ENCODE measurements around the gene IL9R. TPM values are rescaled to one million over a fixed set of nuclear protein-coding genes. Genes with fewer than 3 reads are reported as not detected.

Gene IL9R
- total and polyA plus RNA-seq, 9 of the 15 experiments (the other 6 are each of a cell fraction or from before 2014, with no cell fraction given): 0.58 to 2.7 (median 1.6) TPM

GRCh38 chrX:155967653-155968325 is 29.7 kb upstream of the IL9R start:
- H3K4me1 ChIP-seq (replicated peaks in 1 of 2; ENCODE audit: control insufficient read depth in 2 of 2, insufficient read depth in 2 of 2, low read length in 2 of 2): no peaks in the 10 kb centered on the region; a peak in 1 of 5 replicates
- H3K9me1 ChIP-seq (ENCODE audit: control insufficient read depth, insufficient read depth, low read length): no peaks in the 10 kb centered on the region
- no peaks in the 10 kb centered on the region for H3K79me2 ChIP-seq (ENCODE audit: control insufficient read depth, insufficient read depth, low read length)
- no peak overlapping the region for H3K4me3 ChIP-seq
- no peaks in the 10 kb centered on the region for H3K27me3 ChIP-seq (ENCODE audit: control insufficient read depth in 2 of 2, insufficient read depth in 2 of 2, low read length in 2 of 2)
- ATAC-seq (no peak), DNase-seq (ENCODE audit: extremely low read depth in 1 of 4, low spot score in 3 of 4) (no peak), FAIRE-seq (no peak)
- no peaks in the 10 kb centered on the region for H3K36me3 ChIP-seq (ENCODE audit: control insufficient read depth, insufficient read depth, low read length)
- H4K20me1 ChIP-seq (replicated peaks; ENCODE audit: control insufficient read depth, insufficient read depth, low read length): no peaks in the 10 kb centered on the region
- ChIA-PET CTCF (ENCODE audit: low intra/inter-chr PET ratio) (no interaction called here), POLR2A (no interaction called here)
- H3K4me2 ChIP-seq (ENCODE audit: insufficient read depth, low read length): no peak overlapping the region
- no peak overlapping the region for H3K9ac ChIP-seq (ENCODE audit: insufficient read depth in 1 of 2, low read depth in 2 of 2, low read length in 2 of 2)
- intact Hi-C loops (cut with micrococcal nuclease): no loop called here
- peaks cover 10% of the 10 kb centered on the region for H3K9me3 ChIP-seq (replicated peaks; ENCODE audit: control insufficient read depth, insufficient read depth, low read depth, low read length)
- BruUV-seq (replicated peaks): no TSS peak
- no peak overlapping the region for H2AFZ ChIP-seq (ENCODE audit: low read depth, low read length)
- no peak overlapping the region for H3K27ac ChIP-seq (ENCODE audit: extremely low read depth, low read depth, low read length)
- no peak for TF ChIP-seq HSF4 (CRISPR knock-in tag; IDR thresholded peaks at IDR 0.05; ENCODE audit: borderline replicate concordance)
- no peak for TF ChIP-seq WHSC1 (IDR thresholded peaks at IDR 0.05; ENCODE audit: low read length)
- TF ChIP-seq ZBTB43 (CRISPR knock-in tag; IDR thresholded peaks at IDR 0.05): no peak
- TF ChIP-seq ZNF436 (CRISPR knock-in tag; IDR thresholded peaks at IDR 0.05): no peak
- no peak for TF ChIP-seq RBM14 (IDR thresholded peaks at IDR 0.05; ENCODE audit: borderline replicate concordance, insufficient read depth, low read depth, low read length)
- no peak for TF ChIP-seq SP2 (IDR thresholded peaks at IDR 0.05; ENCODE audit: extremely low read depth, low read depth, low read length, poor library complexity, severe bottlenecking)
- TF ChIP-seq MEF2D (tag; conservative IDR thresholded peaks at IDR 0.05; ENCODE audit: low read depth): no peak
- 33% methylated on average over 2 of the region's 3 CpGs for WGBS (ENCODE audit: insufficient coverage, low coverage, missing lambda C conversion rate)
- in situ Hi-C loops (cut with MboI): no loop called here
